Hematopoietic multipotent progenitor cell (in vitro differentiated cells): Measurements from ENCODE around the gene TCAF1. TPM values are rescaled to one million over a fixed set of nuclear protein-coding genes. Genes with fewer than 3 reads are reported as not detected.
A peak's percentile ranks its signal among the peaks of the same experiment; 100 is the strongest.
"Not testable (repeated sequence)": the region's sequence is repeated elsewhere in the genome, so short reads cannot be mapped to it uniquely, and the experiment has no call there.

Source experiments
- DNase-seq, 3 donors: peaks; one replicate each; pipeline ENCODE4 v3.0.0-alpha.2; 2011 to 2015; ENCODE audit warnings: low read depth in 2 of 3, low spot score in 2 of 3
- total RNA-seq: library from RNA; depleted of rRNA; stranded (reverse); fragments of >200 nt; gene quantifications from one replicate; pipeline ENCODE4 v1.2.3, GENCODE V29; 2012

TCAF1 gene
- total RNA-seq, 1 donor = 38.2 TPM

DNA sequence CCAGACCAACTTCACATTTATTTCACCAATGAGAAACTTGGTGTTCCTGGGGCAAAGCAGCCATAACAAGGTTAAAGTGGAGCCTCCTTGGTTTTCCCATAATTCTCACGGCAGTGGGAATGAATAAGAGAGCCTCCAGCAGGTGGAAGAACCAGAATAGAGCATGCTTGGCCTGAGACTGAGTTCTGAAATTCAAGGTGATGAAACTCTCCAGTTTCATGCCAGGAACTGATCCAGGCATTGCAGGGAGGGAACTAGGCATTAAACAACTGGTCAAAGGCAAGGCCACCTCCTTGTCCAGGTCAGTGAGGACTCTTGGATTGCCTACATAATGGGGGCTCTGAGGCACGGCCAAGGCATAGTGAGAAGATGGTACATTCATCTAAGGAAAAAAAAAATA, 44.0 kb downstream of the TCAF1 start:
- not testable (repeated sequence) for DNase-seq

DNA sequence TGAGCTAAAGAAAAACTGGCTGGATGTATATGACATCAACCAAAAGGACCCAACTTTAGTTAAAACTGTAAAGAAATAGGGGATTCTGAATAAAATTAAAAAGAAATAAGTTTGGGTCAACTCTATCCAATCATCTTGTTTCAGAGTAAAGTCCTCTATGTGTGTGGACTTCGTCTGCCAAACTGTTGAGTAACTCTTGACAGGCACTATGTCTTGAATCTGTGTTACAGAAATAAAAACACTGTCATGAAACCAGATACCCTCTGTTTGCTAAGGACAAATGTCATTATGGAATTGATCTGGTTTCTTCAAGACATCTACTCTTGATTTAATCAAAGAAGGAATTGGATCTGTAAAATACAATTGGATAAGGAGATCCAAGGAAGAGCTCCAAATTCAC, 46.5 kb downstream of the TCAF1 start:
- DNase-seq = not testable (repeated sequence)

DNA sequence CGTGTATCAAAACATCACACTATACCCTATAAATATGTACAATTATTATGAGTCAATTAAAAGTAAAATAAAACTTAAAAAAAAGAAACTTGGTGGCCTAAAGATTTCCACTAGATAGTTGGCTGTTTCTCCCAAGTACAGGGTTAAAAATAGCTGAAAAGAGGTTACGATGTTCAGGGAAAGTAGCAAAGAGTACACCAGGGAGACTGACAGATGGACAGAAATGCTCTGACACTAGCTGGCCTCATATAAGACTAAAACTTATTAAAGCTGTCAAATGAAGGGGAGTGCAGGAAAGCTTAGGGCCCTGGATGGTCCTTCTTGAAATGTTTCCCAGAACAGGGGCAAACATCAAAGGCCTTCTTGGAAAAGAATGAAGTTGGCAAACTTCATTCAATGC, 51.3 kb downstream of the TCAF1 start:
- DNase-seq = no peak

DNA sequence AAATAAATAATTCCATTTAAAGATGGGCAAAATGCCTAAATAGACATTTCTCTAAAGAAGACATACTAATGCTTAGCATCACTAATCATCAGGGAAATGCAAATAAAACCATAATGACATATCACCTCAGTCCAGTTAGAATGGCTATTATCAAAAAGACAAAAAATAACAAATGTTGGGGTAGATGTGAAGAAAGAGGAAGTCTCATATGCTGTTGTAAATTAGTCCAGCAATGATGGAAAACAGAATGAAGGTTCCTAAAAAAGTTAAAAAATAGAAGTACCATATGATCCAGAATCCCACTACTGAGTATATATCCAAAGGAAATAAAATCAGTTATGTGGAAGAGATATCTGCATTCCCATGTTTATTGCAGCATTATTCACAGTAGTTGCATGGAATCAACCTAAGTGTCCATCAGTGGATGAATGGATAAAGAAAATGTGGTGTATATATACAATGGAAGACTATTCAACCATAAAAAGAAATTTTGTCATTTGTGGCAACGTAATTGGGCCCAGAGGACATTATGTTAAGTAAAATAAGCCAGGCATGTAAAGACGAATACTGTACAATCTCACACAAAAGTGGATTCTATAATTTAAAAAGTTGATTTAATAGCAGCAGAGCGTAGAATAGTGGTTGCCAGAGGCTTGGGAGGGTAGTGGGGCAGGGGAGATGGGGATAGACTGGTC, 52.0 kb downstream of the TCAF1 start:
- peak in 1 of 3 donors; percentile 14 for DNase-seq

DNA sequence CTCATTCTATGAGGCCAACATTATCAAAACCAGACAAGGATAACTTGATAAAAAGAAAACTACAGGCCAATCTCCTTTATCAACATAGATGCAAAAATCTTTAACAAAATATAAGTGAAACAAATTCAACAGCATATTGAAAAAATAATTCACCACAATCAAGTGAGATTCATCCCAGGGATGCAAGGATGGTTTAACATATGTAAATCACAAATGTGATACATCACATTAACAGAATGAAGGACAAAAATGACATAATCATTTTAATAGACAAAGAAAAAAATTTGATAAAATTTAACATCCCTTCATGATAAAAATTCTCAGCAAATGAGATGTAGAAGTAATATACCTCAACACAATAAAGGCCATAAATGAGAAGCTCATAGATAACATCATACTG, 53.8 kb downstream of the TCAF1 start:
- DNase-seq = no peak

DNA sequence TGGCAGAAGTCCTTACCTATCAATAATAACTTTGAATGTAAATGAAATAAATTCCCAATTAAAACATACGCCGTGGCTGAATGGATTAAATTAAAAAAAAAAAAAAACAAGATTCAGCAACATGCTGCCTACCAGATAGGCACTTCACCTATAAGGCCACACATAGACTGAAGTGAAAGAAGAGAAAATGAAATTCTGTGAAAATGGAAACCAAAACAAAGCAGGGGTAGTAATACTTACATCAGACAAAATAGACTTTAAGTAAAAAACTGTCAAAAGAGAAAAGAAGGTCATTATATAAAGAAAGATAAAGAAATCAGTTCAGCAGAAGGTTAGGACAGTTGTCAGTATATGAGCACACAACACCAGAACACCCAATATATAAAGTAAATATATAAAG, 55.3 kb downstream of the TCAF1 start:
- no peak for DNase-seq

DNA sequence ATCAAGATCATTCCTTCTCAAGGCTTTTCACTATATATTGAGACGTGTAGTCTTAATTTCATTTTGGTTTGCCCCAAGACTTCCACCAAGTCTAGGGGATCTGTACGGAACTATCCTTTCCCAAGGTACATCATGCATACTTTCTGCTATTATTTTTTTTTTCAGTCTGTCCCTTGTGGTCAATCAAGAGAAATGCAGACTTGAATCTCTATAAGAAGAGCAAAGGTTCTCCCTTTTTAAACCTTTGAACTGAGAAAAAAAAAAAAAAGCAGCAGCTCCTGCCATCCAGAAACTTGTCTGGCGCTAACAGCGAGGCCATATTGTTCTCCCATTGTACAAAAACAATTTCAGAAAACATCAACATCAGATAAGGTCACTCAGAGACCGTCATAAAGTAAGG, 60.3 kb downstream of the TCAF1 start:
- DNase-seq = not testable (repeated sequence)

DNA sequence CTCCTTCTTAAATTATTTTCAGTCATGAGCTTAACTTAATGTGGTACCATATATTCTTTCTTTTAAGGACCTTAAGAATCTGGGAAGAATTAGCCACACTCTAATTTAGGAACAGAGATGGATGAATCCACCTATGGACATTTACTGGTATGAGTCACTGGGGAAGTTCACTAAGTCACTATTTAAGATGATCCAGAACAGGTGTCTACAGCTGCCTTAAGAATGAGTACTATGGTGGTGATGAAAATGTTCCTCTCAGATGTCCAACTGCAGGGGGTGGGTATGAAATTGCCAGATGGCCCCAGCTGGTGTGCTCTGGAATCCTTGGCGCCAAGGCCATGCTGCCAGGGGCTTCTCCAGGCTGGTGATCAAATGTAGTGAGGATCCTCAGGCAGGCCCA, 61.9 kb downstream of the TCAF1 start:
- DNase-seq = not testable (repeated sequence)

DNA sequence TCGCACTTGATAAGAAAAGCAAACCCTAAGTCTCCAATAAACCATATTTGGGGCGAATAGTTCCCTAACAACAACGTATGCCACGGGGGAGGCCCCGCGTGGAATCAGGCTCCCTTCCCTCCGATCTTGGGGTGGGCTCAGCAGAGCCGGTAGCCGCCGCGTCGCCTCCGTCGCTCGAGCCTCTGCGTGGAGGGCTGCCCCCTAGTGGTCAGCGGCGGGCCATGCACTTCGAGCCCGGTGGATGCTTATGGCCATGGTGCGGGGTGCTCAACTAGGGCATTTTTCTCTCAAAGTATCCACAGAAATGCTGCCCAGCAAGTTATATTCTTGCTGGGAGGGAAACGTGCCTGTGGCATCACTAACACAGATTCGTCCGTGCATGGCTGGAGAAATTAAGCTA, 64.8 kb downstream of the TCAF1 start:
- not testable (repeated sequence) for DNase-seq

DNA sequence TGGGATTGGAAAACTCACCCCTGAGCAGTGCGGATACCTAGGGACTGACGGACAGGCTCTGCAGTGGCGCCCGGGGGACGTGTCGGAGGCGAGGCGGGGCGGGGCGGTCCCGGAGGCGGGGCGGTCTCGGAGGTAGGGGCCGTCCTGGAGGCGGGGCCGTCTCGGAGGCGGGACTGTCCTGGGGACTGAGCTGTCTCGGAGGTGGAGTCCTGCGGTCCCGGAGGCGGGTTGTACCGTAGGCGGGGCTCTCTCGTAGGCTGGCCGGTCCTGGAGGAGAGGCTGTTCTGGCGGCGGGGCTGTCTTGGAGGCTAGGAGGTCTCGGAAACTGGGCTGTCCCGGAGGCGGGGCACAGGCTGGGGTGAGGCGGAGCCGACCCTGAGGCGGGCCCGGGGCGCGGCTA, 65.4 kb downstream of the TCAF1 start:
- not testable (repeated sequence) for DNase-seq

DNA sequence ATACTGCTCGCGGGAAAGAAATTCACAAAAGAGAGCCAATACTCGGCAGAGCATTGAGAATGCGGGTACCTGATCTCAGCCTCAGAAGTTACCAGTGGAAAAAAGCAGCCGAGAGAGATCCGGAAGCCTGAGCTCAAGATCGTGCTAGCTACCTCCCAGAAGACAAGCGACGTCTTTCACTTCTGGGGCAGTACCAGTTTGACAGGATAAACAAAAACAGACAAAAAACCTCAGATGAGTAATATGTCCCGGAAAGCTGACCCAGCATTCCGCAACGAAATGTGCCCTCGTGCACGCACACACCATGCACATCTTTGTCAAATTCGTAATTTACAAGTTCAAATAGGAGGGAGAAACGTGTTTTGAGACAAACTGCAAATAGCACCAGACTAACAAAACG, 65.9 kb downstream of the TCAF1 start:
- not testable (repeated sequence) for DNase-seq

DNA sequence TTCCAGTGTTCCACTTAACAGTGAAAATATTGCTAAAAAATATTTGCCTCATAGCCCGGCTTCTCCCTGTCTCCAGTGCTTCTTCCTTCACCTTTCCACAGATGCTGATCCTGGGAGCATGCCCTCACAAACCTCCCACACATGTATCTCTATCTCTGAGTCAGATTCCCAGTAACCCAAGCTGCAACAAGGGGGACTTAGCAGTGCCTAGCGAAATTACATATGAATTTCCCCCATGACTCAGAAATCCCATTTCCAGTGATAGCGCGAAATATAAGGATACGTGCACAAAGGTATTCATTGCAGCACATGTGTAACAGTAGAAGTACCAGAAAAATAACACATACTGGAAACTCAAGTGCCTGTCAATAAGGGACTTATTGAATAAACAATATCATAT, 75.4 kb downstream of the TCAF1 start:
- DNase-seq = not testable (repeated sequence)

DNA sequence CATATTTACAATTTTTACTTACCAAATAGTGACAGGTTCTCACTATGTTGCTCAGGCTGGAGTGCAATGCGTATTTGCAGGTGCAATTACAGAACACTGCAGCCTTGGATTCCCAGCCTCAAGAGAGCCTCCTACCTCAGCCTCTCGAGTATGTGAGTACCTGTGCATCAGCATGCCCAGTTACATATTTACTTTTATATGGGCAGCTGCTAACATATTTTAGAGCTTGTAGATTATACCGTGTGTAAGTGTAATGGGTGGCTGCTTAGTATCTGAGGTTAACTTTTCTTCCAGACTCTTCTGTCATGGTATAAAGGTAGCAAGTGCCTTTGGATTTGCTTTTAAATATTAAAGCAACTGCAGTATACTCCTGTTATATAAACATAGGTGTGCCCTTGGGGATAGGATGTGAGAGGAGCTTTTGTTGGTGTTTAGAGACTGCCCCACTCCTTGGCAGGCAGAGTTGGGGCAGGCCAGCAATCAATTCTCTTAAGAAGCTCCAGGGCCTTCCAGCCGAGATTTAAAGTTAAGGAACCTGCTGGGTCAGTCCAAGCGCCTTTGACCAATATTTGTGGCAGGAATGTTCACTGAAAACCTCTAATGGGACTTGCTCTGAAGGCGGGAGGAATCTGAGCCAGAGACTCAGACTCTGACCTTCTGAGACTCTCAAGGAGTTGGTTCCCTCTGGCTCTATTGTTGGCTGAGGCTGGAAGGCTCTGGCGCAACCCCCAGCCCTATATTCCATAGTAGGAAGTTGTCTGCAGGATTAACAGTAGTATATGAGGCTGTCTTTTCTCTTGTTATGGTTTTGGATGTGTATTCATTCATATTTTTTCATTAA, 77.5 kb downstream of the TCAF1 start:
- not testable (repeated sequence) for DNase-seq

DNA sequence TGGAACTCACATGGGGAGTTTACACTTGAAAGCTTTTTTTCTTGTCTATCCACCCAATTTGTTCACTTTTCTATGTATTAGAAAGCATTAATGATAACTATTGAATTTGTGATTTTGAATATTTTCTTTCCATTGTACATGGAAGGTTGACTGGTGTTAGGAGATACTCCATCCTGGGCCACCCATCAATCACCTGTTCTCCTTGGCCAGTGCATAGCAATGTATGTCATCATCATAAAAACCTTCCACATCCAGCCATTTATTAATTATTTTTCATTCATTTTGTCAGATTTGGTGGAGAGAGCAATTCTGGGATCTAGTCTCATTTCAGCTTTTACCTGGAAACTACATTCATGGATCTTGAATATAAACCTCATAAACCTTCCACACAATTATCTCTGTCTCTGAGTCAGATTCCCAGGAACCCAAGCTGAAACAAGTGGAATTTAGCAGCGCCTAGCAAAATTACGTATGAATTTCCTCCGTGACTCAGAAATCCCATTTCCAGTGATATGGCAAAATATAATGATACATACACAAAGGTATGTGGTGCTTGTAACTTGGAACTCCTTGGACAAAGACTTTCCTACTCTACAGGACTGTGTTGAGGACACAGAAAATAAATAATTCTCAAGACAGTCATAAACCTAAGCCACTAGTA, 78.2 kb downstream of the TCAF1 start:
- DNase-seq = not testable (repeated sequence)

DNA sequence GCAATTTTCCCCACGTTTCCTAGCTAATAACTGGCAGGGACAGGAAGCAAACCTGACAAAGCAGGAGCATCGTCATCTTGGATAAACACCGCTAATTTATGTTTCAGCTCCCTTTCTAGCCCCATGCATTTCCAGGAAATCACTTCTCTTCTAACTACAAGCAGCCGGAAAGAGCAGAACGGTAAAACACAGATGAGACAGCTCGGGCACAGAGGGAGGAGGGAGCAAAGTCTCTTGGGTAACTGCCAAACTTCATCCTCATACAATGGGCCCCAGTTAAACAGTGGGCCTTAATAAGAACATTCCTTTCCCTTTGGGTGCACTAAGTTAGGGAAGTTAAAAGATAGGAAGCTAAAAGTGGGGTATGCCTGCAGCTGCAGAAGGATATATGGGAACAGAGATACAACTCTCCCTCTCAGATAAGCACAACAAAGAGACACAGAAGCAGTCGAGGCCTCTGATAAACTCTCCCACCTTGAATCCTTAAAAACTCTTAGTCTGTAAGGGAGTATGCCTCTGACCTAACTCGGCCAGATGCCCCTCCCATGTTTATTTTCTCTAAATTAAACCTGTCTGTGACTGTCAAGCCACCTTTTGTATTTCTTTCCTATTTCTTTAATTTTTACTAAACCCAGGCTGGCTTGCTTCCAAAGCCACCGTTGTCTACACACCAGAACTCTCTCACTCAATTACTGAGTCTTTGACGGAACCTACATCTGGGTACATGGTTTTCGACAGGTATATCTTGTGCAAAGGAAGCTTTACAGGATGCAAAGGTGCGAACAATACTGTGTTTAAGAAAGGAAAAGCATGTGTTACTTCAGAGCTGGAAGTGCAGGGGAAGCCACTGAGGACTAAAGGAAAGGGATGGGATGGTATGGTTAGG, 80.3 kb downstream of the TCAF1 start:
- DNase-seq = not testable (repeated sequence)

DNA sequence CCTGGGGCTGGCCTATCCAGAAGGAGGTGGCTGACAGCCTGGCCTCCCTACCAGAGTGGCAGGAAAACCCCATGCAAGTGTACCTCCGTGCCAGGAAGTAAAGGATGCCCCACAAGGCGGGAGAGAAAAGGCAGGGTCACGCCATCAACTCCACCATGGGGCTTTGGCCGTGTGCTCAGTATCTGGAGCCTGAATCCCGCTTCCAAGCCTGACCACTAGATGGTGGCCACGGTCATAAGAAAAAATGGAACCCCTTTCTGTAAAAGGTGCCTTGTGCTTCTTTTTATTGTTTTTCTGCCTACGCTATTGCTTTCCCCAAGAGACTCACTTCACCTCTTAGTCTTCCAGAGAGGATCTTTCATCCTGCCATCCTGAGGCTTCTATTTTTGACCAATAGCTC, 84.1 kb downstream of the TCAF1 start:
- DNase-seq = not testable (repeated sequence)

DNA sequence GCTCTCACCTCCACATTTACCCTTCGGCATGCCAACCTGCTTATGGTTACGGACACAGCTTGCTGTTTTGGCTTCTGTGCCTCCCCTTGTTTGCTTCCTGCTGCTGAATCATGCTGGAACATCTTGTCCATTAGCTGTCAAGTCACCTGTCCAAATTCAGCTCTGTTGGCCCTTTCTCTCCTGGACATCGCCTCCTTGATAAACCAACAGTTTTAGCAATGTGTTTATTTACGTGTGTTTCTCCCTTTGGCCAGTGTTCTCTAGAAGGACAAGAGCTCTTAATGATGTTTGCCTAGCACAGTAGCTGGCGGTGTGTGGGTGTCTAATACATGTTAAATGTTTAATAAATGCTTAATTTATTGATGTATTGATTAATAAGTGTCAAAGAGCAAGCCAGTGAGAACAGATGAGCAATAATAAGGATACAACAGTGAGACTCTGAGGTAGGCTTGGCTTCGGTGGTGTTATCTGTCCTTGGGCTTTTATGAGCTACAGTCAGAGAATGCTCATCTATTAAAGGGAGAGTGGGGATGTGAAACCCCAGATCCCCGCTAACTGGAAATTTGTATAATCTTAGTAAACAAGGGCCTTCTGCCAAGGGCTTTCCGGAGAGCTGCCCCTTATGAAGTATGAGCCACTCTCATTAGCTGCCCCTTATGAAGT, 85.4 kb downstream of the TCAF1 start:
- not testable (repeated sequence) for DNase-seq

DNA sequence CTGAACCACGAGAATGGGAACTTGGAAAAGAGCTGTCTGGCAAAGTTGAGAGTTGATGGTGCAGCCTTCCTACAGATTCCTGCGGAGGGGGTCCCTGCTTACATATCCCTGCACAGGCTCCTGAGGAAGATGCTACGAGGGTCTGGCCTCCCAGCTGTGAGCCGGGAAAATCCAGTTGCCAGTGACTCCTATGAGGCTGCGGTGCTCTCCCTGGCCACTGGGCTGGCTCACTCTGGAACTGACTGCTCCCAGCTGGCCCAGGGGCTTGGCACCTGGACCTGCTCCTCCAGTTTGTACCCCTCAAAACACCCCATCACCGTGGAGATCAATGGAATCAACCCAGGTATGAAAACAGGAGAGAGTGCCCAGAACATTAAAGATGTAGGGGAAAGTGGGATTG, 91.3 kb downstream of the TCAF1 start:
- not testable (repeated sequence) for DNase-seq

DNA sequence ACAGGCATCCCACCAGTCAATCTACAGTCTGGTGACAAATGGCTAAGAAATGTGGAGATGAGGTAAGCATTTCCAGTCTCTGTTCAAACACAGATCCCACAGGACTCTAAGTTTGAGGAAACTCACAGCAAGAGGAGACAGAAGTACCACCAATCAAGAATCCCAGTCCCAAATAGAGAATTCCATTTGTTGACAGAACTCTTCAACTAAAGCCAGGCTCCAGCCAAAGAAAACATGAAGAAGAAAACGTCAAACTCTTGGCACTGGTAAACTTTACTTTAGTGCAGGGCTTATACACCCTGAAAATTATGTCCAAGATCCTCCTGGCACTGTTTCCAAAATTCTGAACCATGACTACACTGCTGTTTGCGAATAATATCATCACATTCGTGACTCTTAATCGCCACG, 95.3 kb downstream of the TCAF1 start:
- not testable (repeated sequence) for DNase-seq
